ENCODE results near the gene AQP12A.
"Not testable (repeated sequence)": the region's sequence is repeated elsewhere in the genome, so short reads cannot be mapped to it uniquely, and the experiment has no call there.

Gene AQP12A

DNA sequence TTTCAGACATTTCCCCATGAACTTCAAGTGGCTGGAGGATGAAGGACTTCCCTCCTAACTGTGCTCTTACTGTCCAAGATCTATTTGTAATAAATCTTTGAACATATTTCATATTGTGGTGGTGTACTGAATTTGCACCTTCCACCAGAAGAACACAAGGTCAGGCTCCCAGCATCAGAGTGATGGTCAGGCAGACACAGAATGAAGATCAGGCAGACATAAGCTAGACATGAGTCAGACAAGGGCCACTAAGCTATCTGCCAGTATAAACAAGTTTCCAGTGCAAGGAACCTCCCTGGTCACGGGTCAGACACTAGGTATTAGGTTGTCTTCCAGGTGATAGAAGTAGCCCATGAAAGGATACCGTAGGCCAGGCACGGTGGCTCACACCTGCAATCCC lies 29.0 kb upstream of the AQP12A start:
- DNase-seq: no peak

DNA sequence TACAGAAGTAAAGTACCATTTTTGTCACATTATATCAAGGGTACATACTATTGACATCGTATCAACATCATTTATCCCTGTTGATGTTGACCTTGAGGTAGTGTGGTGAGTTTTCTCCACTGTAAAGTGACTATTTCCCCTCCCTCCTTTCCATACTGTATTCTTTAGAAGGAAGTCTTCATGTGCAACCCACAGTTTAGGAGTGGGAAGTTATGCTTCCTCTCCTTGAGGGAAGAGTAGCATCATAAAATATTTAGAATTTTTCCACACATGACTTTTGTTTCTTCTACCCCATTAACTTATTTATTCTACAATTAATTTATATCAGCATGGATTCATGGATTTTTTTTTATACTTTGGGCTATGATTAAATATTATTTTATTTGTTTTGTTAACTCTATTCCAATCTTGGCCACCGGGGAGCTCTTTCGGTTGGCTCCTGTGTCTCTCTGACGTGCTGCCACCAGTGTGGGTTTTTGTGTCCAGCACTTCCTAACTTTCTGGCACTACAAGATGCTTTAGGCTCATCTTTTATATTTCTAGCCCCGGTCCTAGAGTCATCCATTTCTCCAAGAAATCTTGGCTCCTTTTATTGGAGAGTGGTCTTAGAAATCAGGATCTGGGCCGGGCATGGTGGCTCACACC lies 28.0 kb upstream of the AQP12A start:
- DNase-seq: no peak

DNA sequence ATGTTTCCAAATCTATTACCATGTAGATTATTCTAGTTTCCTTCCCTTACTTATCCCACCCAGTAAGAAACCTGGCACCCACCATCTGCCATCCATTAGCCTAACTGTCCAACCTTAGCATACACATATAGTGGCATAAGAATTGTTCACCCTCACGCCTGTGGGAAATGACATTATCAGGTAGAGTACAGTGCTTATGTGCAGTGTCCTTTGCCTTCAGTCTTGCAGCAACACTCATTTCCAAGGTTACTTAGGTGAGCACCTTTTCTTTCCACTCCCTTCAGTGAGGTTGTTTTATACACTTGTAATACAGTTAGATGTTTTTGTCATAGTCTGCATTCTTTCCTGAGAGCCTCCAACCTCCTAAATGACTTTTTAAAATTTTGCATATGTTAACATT lies 27.0 kb upstream of the AQP12A start:
- no peak for DNase-seq

DNA sequence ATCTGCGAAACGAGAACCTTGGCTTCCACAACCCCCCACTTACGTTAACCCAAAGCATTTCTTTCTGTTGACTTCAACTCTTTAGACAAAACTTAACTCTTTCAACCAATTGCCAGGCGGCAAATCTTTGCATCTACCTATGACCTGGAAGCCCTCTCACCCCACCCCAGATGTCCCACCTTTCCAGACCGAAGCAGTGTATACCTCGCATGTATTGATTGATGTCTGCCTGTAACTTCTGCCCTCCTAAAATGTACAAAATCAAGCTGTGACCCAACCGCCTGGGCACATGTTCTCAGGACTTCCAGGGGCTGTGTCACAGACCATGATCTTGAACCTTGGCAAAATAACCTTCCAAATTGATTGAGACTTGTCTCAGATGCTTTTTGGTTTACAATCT lies 21.3 kb upstream of the AQP12A start:
- DNase-seq: no peak

DNA sequence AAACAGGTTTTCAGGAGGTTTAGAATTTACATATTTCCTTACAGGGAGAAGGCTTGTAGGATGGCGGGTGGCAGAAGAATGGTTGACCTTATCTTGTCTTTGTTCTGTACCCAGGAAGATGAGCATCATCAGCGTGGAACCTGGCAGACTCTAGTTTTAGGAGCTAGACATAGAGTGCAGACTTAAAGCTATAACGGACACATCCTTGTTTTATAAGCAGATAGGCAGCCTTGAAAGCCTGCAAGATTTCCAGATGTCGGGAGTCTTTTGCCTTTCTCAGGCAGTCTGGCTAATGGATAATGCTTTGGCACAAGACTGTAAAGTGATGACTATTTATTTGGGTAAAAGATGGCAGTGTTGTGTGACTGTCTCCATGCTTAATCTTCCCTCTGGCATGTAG lies 20.7 kb upstream of the AQP12A start:
- no peak for DNase-seq

DNA sequence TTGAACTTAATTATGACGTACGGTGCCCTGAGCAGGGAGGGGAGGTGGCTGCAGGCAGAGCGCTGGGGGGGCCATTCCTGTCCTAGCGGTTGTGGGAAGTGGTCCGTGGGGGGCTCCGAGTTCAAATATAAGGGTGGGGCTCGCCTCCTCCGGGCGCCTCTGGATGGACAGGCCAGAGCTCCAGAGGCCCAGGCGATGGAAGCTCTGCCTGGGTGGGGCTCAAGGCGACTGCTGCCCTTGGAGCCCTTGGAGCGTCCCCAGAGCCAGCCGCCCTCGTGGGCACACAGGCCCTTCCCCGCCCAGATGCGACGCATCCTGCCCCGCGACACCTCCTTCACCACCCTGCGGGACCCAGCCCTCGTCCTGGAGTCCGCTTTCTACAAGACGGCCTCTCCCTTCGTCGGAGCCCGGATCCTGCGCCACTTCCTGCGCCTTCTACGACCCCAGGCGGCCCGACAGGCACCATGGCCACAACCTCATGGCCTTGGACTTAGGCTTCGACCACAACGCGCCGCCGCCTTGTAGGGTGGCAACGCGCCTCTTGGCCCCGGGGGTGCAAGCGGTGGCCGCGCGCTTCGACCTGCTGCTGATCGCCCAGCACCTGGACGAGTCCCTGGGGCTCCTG lies 19.5 kb upstream of the AQP12A start:
- no peak for DNase-seq

DNA sequence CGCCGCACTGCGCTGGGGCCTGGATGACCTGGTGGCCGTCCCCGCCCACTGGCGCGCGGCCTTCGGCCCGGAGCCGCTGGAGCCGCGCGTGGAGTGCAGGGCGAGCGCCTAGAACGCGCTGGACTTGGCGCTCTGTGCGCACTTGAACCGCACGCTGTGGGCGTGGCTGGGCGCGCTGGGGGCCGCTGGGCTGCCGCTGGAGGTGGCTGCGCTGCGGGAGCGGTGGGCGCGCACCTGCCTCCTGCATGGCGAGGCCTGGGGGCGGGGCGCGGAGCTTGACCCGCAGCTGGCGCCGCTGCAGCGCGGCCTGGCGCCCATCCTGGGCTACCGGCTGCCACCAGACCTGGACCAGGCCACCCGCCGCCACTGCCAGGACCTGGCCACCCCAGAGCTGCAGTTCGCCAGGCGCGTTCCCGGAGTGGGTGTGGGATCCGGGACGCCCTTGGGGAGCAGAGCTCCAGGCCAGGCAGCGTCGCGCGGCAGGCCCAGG lies 18.9 kb upstream of the AQP12A start:
- DNase-seq: no peak

DNA sequence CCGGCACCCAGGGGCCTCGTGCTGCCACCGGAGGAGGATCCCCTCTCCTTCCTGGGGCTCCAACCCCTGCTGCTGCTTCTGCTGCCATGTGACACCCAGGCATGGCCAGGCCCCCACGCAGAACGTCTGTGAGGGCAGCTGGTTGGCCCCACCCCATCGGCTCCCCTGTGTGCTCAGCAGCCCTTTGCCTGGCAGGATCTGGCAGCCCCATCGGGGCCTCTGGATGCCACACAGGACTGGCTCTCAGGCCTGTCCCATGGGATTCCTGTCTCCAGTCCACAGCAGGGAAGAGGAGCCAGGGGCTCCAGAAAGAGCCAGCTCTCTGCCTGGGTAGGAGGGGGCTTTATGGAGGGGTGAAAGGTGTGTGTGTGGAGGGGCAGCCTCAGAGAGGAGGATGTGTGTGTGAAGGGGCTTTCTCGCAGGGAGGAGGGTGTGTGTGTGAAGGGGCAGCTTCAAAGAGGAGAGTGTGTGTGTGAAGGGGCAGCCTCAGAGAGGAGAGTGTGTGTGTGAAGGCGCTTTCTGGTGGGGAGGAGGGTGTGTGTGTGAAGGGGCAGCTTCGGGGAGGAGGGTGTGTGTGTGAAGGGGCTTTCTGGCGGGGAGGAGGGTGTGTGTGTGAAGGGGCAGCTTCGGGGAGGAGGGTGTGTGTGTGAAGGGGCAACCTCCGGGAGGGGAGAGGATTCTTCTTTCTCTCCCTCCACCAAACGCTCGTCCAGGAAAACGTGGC lies 17.0 kb upstream of the AQP12A start:
- not testable (repeated sequence) for DNase-seq

DNA sequence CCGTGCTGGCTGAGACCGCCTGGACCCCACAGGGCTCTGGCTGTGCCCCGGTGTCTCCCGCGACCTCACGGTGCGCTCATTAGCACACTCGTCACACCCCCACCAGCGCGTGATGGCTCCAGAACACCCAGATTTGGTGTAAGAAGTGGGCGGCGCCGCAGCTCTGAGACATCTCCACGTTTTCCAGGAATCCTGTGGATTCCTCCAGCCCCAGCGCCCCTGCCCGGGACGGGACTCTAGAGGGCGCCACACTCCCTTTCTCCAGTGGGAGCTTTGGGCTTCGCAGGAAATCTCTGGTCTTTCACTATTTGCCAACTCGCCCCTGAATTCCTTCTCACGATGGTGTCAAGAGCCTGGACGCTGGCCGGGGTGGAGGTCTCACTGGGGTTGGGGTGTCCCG lies 16.3 kb upstream of the AQP12A start:
- not testable (repeated sequence) for DNase-seq

DNA sequence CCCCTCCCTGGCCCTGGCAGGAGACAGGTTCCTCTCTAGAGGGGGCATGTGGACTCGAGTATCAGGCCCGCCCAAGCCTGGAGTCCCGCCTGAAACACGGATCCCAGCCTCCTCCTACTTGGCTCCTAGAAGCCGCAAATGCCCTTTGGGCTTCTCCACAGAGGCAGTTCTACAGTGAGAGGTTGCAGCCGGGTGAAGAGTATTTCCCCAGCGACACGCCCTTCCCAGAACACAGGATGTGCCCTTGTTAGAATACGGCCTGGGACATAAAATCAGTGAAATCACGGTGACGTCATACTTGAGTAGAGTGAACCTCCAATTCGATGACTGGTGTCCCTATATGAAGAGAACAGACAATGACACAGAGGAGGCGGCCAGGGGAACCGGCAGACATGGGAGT lies 13.6 kb upstream of the AQP12A start:
- not testable (repeated sequence) for DNase-seq

DNA sequence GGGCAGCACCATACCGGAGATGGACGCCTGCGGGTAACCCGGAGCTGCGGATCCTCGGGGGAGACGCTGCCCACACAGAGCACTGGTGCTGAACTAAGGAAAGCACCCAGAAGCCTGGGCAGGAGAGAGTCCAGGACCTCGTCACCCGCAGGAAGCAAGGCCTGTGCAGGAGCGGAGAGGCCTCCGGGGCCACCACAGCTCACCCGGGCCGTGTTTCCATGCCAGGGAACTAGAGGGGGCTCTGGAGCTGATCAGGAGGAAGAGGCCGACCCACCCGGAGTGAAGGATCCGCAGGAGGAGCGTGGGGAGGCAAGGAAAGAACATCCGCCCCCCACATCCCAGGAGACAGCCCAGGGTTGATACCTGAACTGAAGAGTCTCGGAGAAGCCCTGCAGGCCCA lies 12.8 kb upstream of the AQP12A start:
- DNase-seq: not testable (repeated sequence)

DNA sequence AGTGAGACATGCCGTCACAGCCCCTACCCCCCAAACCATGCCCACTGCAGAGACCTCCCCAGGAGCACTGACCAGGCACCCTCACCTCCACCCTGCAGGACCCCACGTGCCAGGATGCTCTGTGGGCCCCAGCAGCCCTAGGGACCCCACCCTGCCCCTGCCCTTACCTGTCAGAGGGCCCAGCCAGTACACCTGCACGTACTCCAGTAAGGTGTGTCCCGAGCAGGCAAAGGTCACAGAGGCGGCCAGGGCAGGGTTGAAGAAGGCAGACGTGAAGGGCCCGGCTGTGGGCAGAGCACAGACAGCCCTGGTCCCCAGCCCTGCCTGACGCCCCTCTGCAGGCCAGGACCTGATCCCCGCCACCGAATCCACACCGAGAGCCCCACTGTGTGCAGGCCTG lies 11.5 kb upstream of the AQP12A start:
- not testable (repeated sequence) for DNase-seq

DNA sequence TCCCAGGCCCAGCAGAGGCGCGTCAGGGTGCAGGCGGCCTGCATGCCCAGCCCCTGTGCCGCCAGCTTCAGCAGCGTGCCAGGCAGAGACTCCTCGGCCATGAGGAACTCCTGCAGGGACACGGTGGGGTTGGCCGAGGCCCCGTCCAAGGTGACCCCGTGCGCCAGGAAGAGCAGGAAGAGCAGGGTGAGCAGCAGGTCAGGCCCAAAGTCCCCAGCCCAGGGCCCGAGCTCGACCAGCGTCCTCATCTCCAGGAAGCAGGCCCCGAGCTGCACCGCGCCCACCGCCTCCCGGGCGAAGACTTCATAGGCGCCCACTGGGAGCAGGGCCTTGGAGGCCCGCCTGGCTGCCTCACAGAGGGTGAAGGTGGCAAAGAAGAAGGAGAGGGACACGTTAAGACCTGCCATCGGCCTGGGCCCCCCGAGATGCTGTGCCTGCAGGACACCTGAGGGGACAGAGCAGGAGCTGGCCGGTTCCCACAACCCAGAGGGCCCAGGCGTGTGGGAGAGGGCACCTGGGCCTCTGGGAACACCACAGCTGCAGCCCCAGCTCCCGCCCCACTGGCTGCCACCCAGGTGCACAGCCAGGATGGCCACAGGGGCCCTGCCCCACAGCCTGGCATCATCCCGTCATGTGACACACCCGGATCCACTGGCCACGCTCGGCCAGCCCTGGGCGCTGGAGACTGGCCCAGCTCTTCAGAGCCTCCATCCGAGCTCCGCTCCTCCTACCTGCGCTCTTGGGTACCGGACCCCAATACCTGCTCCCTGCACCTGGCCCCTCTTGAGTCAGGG lies 9.0 kb upstream of the AQP12A start, which contains the start of gene AQP12B:
Gene AQP12B, minus strand, starts transcription at position 455 of the 794 bp plus-strand sequence. Its CDS starts 48 bp downstream, at position 407.
- not testable (repeated sequence) for DNase-seq

DNA sequence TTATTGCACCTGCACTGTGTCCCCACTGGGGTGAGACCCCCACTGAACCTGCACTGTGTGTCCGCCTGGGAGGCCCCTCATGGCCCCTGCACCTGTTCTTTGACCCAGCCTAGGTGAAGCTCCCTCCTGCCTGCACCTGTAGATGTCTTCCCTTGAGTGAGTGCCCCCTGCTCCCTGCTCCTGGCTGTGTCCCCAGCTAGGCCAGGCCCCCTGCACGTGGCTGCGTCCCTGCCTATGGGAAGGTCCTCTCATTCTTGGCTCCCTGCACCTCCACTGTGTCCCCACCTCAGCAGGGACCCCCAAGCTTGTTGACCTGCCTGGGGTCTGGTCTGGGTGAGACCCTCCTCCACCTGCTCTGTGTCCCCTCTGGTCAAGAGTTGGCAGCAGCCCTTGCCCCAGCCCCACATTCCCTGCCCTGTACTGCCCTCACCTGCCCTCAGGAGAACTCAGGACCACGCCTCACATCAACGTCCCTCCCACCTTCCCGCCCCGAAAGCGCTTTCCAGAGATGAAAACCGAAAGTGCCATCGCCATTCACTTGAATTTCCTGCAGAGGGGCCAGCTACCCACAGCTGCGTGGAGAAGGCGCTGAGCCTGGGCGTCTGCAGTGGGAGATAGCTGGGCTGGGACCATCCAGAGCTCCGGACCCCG lies 8.2 kb upstream of the AQP12A start:
- not testable (repeated sequence) for DNase-seq

DNA sequence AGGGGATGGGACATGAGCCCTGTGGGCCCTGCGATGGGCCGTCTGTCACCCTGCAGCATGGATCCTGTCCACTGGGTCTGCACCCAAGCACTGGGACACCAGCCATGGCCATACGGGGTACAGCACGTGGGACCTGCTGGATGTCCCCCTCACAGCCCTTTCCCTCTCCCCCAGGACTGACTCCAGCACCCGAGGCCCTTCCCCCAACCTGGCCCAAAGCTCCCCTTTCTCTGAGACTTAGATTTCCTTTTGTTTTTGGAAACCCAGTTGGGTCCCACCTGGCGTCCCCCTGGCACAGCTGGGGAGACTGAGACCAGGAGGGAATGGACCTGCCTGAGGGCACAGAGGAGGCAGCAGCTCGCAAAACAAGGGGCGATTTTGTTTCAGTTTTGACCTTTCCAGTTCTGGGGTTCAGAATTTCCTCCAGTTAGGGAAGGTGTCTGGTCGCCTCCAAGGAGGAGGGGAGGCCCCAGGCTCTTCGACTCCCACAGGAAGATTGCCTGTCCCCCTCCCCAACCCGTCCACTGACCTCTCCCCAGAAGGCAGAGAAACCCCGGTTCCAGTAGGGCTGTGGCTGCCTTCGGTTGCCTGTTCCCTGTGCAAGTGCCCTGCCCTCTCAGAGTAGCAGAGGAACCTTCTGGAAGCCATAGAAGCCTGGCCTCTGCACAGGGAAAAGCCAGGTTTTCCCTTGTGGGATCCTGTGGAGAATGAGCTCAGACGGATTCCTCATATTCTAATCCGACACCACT lies 7.5 kb upstream of the AQP12A start:
- not testable (repeated sequence) for DNase-seq

DNA sequence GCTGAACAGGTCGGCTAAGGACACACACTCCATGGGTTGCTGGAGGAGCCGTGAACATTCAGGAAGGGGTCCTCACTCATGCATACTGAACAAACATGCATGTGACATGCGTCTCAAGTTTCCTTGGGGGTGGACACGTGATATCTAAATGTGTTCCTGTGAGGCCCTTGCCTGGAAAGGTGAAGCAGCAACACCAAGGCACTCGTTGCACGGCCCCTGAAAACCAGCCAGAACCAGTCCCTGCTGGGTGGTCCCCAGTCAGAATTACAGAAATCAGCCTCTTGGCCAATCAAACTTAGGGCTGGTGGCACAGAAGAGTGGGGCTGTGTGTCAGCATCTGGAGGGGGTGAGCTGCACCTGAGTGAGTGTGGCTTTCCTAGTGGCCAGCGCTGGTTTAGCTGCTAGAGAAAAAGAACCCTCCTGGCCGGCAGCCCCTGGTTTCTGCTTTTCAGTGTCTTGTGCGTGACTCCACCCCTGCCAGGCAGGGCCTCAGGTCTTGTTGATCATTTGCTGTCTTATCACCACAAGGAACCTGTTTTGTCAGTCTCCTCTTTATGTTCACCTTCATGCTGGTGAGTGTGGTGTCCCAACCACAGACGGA lies 5.8 kb upstream of the AQP12A start:
- peak; percentile 49 for DNase-seq

DNA sequence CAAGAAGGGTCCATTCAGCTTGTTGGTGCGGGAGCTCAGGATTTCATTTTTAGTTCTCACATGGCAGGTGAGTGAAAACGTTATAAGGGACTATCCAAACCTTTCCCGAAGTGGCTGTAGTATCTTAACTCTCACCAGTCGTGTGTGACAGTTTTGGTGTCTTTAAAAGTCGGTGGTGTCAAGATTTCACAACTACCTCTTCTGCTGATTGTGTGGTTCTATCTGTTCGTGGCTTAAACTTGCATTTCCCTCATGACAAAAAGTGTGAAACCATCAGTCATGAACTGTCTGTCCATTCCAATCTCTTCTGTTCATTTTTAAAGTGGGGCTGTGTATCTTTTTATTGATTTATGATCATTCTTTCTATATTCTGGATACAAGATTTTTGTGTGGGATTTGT lies 5.2 kb upstream of the AQP12A start:
- DNase-seq: no peak

DNA sequence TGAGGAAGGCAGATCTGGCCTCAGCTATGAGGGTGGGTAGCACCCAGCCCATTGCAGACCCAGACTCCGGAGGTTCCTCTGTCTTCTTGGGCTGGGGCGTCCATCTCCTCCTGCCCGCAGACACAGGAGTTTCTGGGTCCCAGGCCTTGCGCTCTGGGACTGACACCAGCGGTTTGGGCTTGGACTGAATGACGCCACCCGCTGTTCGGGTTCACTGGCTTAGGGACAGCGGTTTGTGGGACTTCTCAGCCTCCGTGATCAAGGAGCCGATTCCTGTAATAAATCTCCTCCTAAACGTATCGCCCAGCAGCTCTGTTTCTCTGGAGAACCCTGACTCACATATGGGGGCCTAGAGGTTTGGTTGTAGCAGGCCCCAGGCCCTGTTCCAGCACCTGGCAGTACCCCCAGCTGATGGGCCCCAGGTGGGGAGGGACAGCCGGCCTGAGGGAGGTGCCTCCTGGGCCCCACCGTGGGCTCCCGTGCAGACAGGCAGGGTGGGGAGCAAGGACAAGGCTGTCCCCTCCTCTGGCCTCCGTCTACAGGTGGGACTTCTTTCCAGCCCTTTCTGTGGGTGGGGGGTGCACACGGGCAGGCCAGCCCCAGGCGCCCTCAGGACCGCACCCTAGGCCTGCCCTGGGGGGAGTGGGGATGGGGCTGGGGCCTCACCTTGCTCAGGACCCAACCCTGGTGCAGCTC lies 4.5 kb upstream of the AQP12A start:
- no peak for DNase-seq

DNA sequence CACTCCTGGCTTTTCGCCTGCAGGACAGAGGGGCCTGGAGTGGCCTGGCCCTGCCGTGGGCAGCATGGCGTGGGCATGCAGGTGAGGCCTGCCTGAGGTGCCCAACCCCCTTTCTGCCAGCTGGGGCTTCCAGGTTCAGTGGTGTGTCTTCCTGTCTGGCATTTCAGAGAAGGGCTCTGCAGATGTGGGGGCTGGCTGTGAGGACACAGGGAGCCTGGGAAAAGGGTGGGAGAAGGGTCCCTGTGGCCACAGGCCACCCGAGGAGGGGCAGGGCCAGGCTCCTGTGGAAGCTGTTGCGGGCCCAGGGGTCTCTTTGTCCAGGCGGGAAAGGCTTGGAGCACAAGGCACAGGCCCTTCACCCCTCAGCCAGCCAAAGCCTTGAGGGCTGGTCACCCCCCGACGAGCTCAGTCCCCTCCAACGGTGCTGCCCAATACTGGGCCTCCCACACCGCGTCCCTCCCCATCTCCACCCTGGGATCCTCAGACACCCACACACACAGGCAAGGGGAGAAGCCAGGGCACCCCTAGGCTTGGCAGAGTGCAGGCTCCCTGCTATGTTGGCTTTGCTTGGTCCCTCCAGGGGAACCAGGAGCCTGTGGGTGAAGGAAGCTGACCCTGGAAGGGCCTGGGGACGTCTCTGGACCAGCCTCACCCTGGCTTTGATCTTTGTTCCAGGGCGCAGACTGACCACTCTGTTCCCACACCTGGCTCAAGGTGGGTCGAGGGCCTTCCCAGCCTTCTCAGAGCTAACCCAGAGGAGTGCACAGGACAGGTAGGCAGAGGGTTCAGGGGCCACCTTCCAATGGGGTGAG lies 3.7 kb upstream of the AQP12A start:
- no peak for DNase-seq

DNA sequence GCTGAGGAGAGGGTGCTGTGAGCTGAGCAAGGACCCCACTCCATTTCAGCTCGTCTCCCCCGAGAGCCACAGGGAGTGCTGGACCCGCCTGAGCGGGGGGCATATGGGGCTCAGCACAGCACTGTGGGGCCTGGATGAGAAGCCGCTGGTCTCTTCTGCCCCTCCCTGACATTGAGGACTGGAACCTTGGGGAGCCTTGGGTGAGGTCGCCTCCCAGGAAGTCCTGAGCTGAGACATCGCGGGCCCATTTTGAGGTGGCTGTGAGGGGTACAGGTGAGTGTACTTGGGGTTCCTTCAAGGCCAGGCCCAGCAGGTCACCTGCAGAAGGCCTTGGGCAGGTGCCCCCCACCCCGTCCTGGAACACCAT lies 3.1 kb upstream of the AQP12A start:
- no peak for DNase-seq
